Subcutaneous adipose tissue (tissue), 4 donors: ENCODE measurements around the gene SCNN1B. TPM values are rescaled to one million over a fixed set of nuclear protein-coding genes. Genes with fewer than 3 reads are reported as not detected.

Experiments
- total RNA-seq, 4 donors: library from RNA; depleted of rRNA; stranded (reverse); fragments of >200 nt; gene quantifications; one replicate each; pipeline ENCODE4 v1.1.0, GENCODE V29; 2016
- TF ChIP-seq, protein P1 (sequence below): fragments of 450-650 bp; IDR thresholded peaks from one replicate; pipeline ENCODE4 v1.5.1; 2016; ENCODE audit warnings: low read depth, mild to moderate bottlenecking, control low read depth, antibody characterized with exemption, moderate library complexity

Gene SCNN1B
- total RNA-seq, 4 donors from 2014 or later = 1.9 to 30.3 (median 5.6) TPM

DNA sequence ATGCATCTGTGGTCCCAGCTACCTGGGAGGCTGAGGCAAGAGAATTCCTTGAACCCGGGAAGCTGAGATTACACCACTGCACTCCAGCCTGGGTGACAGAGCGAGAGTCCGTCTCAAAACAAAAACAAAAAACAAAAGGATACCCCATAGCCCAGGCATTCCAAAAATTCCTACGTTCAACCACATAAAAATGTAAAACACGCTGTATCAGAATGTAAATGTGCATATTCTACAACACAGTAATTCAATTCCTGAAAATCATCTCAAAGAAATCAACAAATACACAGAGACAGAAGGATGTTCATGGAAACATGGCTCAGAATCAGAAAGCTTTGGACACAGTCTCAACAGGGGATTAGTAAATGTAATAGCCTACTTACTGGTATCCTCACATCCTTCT lies 117.9 kb downstream of the SCNN1B start:
- TF ChIP-seq, protein P1, sequence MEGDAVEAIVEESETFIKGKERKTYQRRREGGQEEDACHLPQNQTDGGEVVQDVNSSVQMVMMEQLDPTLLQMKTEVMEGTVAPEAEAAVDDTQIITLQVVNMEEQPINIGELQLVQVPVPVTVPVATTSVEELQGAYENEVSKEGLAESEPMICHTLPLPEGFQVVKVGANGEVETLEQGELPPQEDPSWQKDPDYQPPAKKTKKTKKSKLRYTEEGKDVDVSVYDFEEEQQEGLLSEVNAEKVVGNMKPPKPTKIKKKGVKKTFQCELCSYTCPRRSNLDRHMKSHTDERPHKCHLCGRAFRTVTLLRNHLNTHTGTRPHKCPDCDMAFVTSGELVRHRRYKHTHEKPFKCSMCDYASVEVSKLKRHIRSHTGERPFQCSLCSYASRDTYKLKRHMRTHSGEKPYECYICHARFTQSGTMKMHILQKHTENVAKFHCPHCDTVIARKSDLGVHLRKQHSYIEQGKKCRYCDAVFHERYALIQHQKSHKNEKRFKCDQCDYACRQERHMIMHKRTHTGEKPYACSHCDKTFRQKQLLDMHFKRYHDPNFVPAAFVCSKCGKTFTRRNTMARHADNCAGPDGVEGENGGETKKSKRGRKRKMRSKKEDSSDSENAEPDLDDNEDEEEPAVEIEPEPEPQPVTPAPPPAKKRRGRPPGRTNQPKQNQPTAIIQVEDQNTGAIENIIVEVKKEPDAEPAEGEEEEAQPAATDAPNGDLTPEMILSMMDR = no peak

DNA sequence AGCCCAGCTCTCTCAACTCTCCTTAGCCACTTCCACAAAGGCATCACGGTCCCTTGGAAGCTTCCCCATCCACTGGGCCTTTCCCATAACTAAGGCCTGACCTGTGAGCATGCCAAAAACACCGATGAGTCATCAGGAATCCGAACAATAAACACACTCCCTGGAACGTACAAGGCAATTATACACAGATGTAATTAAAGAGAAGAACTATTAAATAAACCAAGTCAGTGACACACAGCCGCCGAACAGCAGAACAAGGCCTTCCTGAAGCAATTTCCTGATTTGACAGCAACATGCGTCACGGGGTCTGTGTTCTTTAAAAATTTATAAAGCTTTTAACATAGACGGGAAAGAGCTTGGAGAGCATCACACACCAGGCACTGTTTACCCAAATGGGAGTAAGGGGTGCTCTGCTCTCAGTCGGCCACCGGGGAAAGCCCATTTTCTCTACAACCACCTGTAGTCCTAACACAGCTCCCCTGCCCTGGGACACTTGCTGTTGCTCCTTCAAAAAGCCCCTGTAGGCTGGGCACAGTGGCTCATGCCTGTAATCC lies 121.5 kb downstream of the SCNN1B start:
- TF ChIP-seq, protein P1 = no peak

GRCh38 chr16:23424292-23424958 lies 122.3 kb downstream of the SCNN1B start:
- TF ChIP-seq, protein P1 = no peak

DNA sequence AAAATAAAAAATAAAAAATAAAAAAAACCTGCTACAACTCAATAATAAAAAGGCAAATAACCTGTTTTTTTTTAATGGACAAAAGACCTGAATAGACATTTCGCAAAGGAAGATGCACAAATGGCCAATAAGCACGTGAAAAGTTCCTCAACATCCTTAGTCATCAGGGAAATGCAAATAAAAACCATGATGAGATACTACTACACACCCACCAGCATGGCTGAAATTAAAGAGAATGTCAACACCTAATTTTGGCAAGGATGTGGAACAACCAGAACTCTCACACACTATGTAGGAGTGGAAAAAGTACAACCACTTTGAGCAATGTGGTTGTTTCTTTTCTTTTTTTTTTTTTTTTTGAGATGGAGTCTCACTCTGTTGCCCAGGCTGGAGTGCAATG lies 126.2 kb downstream of the SCNN1B start:
- TF ChIP-seq, protein P1 = no peak

Other genes with a start within 250 kb of the SCNN1B start
- 10 to 100 TPM in 2 of 4 donors, 1 to 10 TPM in 2; 6.3 to 18.6 (median 13.2) TPM for gene USP31, start 152.8 kb upstream of the SCNN1B start, total RNA-seq
- under 1 TPM in 1 of 4 donors, not detected in 3; 0.22 TPM for gene SCNN1G, start 119.6 kb upstream of the SCNN1B start, total RNA-seq
- gene COG7, start 150.9 kb downstream of the SCNN1B start, total RNA-seq = 10 to 100 TPM; 10.6 to 13.9 (median 13.3) TPM
- 10 to 100 TPM; 32.4 to 57.6 (median 49.6) TPM for gene GGA2, start 208.2 kb downstream of the SCNN1B start, total RNA-seq